Measurements from ENCODE around the gene GABRA5. TPM values are rescaled to one million over a fixed set of nuclear protein-coding genes. Genes with fewer than 3 reads are reported as not detected.

Gene GABRA5
- total and polyA plus RNA-seq, 10 of the 15 experiments (the other 5 are each of a cell fraction or from before 2014, with no cell fraction given), result 0.10 TPM; not detected in 9

DNA sequence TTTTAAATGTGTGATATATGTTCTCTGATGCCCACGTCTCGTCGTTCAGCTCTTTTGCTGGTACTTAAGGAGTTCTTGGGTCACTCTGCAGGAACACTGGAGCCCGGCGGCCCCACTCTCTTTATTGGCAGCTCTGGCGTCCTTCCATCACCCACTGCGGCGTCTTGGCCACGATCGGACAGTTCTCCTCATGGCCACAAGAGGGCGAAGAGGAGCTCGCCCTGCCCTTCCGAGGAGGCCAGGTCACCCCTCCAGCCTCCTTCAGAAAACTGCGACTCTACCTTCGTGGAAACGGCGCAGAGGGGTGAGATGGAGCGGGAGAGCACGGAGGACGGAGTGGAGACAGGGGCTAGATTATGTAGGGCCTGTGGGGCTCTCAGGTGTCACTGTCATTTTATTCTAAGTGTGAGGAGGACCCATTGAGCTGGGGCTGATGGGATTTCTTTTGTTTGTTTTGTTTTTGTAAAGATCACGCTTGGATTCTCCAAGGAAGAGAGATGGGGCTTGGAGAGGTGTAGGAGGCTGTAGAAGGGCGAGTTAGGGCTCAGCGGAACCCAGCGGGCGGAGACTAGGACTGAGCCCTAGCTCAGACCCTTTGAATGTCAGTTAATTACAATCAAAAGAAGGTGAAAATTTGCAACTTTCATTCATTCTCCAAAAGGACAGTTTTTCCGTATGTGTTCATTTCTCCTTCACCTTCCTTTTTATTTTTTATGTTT, 28.0 kb upstream of the GABRA5 start:
- Histone ChIP-seq H3K4me1 (ENCODE audit: control insufficient read depth, insufficient read depth, low read length) (no peaks in the 10 kb centered on the region), H3K27me3 (replicated peaks in 1 of 2; ENCODE audit: control insufficient read depth in 2 of 2, insufficient read depth in 2 of 2, low read length in 1 of 2) (no peaks in the 10 kb centered on the region), H3K9ac (ENCODE audit: control insufficient read depth, insufficient read depth, low read length) (no peak overlapping the region), H3K9me3 (replicated peaks; ENCODE audit: control insufficient read depth, insufficient read depth, low read length) (no peaks in the 10 kb centered on the region; the same call in 2 of the 3 replicates), H3K79me2 (ENCODE audit: control insufficient read depth, insufficient read depth, low read length) (no peaks in the 10 kb centered on the region), H3K27ac (ENCODE audit: control insufficient read depth, insufficient read depth) (no peak overlapping the region), H3K4me3 (no peak overlapping the region), H2AFZ (ENCODE audit: control insufficient read depth, low read depth, low read length) (no peak overlapping the region), H4K20me1 (ENCODE audit: control insufficient read depth, insufficient read depth) (no peaks in the 10 kb centered on the region), H3K36me3 (ENCODE audit: control insufficient read depth in 2 of 2, insufficient read depth in 2 of 2, low read length in 1 of 2) (no peaks in the 10 kb centered on the region), H3K4me2 (ENCODE audit: control insufficient read depth, insufficient read depth) (no peak overlapping the region)
- POLR2A ChIA-PET, result no interaction called here
- SMC1A ChIA-PET (ENCODE audit: uncharacterized antibody, unreplicated experiment), result no interaction called here
- no peak for DNase-seq (ENCODE audit: low read depth, low spot score)
- TF ChIP-seq, protein P1, sequence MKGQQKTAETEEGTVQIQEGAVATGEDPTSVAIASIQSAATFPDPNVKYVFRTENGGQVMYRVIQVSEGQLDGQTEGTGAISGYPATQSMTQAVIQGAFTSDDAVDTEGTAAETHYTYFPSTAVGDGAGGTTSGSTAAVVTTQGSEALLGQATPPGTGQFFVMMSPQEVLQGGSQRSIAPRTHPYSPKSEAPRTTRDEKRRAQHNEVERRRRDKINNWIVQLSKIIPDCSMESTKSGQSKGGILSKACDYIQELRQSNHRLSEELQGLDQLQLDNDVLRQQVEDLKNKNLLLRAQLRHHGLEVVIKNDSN (IDR thresholded peaks at IDR 0.05; ENCODE audit: borderline replicate concordance, extremely low read length, insufficient read depth, low read depth, low read length), result no peak
- TF ChIP-seq, protein P2, sequence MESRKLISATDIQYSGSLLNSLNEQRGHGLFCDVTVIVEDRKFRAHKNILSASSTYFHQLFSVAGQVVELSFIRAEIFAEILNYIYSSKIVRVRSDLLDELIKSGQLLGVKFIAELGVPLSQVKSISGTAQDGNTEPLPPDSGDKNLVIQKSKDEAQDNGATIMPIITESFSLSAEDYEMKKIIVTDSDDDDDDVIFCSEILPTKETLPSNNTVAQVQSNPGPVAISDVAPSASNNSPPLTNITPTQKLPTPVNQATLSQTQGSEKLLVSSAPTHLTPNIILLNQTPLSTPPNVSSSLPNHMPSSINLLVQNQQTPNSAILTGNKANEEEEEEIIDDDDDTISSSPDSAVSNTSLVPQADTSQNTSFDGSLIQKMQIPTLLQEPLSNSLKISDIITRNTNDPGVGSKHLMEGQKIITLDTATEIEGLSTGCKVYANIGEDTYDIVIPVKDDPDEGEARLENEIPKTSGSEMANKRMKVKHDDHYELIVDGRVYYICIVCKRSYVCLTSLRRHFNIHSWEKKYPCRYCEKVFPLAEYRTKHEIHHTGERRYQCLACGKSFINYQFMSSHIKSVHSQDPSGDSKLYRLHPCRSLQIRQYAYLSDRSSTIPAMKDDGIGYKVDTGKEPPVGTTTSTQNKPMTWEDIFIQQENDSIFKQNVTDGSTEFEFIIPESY (IDR thresholded peaks at IDR 0.05), result no peak
- TF ChIP-seq ZNF384 (IDR thresholded peaks at IDR 0.05; ENCODE audit: borderline replicate concordance, low read depth, low read length) (no peak), NR2C1 (IDR thresholded peaks at IDR 0.05) (no peak), CTCF (IDR thresholded peaks at IDR 0.05 in 2 of 3, conservative IDR thresholded peaks at IDR 0.05 in 1 of 3; ENCODE audit: control insufficient read depth in 2 of 3, extremely low read depth in 1 of 3, insufficient read depth in 1 of 3, low read depth in 3 of 3, low read length in 3 of 3) (peak in 2 of 3 experiments; percentile 14 to 30; a peak in 2 of 6 replicates), CHD1 (IDR thresholded peaks at IDR 0.05; ENCODE audit: low read depth, low read length) (no peak), SRF (IDR thresholded peaks at IDR 0.05; ENCODE audit: low read depth in 2 of 2, low read length in 2 of 2) (no peak), IRF4 (IDR thresholded peaks at IDR 0.05; ENCODE audit: low read depth, low read length) (no peak), POLR2AphosphoS5 (IDR thresholded peaks at IDR 0.05; ENCODE audit: low read length) (no peak)
- in situ Hi-C loops (cut with MboI) (no loop called here), intact Hi-C loops (cut with micrococcal nuclease; ENCODE audit: unreplicated experiment) (no loop called here)
- BruUV-seq (replicated peaks), result no TSS peak
- CTCF ChIA-PET, result no interaction called here
- FAIRE-seq, result no peak
- RAD21 ChIA-PET (ENCODE audit: unreplicated experiment), result no interaction called here
- ATAC-seq, result no peak
- WGBS (ENCODE audit: insufficient coverage, insufficient replicate concordance, low lambda C conversion rate, missing lambda C conversion rate), result 70% methylated on average over 26 of the region's 26 CpGs

All from GM12878 (cell line).